HepG2 (cell line): ENCODE data around the gene SPRYD3. TPM values are rescaled to one million over a fixed set of nuclear protein-coding genes. Genes with fewer than 3 reads are reported as not detected.

Source experiments
- ELF1 ChIP-seq: sonication (generic); formaldehyde crosslinking; IDR thresholded peaks from 2 replicates; pipeline ENCODE4 v1.4.0; 2020; ENCODE audit warnings: missing genetic modification reagents
- JUNB ChIP-seq: sonication (generic); formaldehyde crosslinking; IDR thresholded peaks from 2 replicates; pipeline ENCODE4 v1.8.0; 2022; ENCODE audit warnings: missing genetic modification reagents, mild to moderate bottlenecking, borderline replicate concordance
- MTA1 ChIP-seq: sonication (generic); formaldehyde crosslinking; IDR thresholded peaks from 2 replicates; pipeline ENCODE4 v1.4.0; 2020; ENCODE audit warnings: missing genetic modification reagents, mild to moderate bottlenecking, borderline replicate concordance
- NFKBIZ ChIP-seq: IDR thresholded peaks from 2 replicates; pipeline ENCODE4 v1.6.1; 2018; ENCODE audit warnings: missing genetic modification reagents, missing compliant biosample characterization
- ZNF510 ChIP-seq: sonication (generic); formaldehyde crosslinking; IDR thresholded peaks from 2 replicates; pipeline ENCODE4 v1.4.0; 2020; ENCODE audit warnings: low read depth, mild to moderate bottlenecking, missing genetic modification reagents
- ZNF589 ChIP-seq: sonication (generic); formaldehyde crosslinking; conservative IDR thresholded peaks from 2 replicates; pipeline ENCODE4 v1.8.0; 2022; ENCODE audit warnings: mild to moderate bottlenecking, moderate library complexity, missing genetic modification reagents
- ZNF768 ChIP-seq: sonication (generic); formaldehyde crosslinking; IDR thresholded peaks from 2 replicates; pipeline ENCODE4 v1.4.0; 2020; ENCODE audit warnings: missing genetic modification reagents
- polyA plus RNA-seq, 8 experiments: library from polyadenylated mRNA; depleted of rRNA in 3 of 8; stranded (reverse) in 7 of 8; unstranded in 1 of 8; fragments of >200 nt; fragmentation: Illumina TruSeq in 4 of 8; extraction: Trizol in 4 of 8; gene quantifications; 2 replicates each; pipeline versions ENCODE4 v1.2.1 to v1.2.3, GENCODE V29; 2011 to 2016; ENCODE audit warnings: low read depth in 4 of 8, missing spikeins in 1 of 8, mixed read lengths in 1 of 8; ENCODE audit not compliant: insufficient read depth in 1 of 8
- total RNA-seq, 5 experiments: library from RNA; depleted of rRNA; stranded (reverse); fragments of >200 nt; fragmentation: Illumina TruSeq; extraction: Trizol; gene quantifications; 2 replicates each; pipeline ENCODE4 v1.2.3, GENCODE V29; 2016; ENCODE audit warnings: low read depth in 1 of 5
- TF ChIP-seq, protein P1 (sequence below): sonication (generic); formaldehyde crosslinking; IDR thresholded peaks from 2 replicates; pipeline ENCODE4 v1.5.0; 2020; ENCODE audit warnings: mild to moderate bottlenecking, missing genetic modification reagents, borderline replicate concordance
- TF ChIP-seq, protein P2 (sequence below): sonication (generic); formaldehyde crosslinking; IDR thresholded peaks from 2 replicates; pipeline ENCODE4 v1.4.0; 2020; ENCODE audit warnings: missing genetic modification reagents
- TF ChIP-seq, protein P3 (sequence below): sonication (generic); formaldehyde crosslinking; conservative IDR thresholded peaks from 2 replicates; pipeline ENCODE4 v1.8.0; 2022; ENCODE audit warnings: mild to moderate bottlenecking, moderate library complexity, missing genetic modification reagents
- TF ChIP-seq, protein P4 (sequence below): sonication (generic); formaldehyde crosslinking; IDR thresholded peaks from 2 replicates; pipeline ENCODE4 v1.8.0; 2022; ENCODE audit warnings: missing genetic modification reagents, mild to moderate bottlenecking, borderline replicate concordance

SPRYD3 gene
- total and polyA plus RNA-seq, 2 of the 13 experiments (the other 11 are each of a cell fraction or from before 2014, with no cell fraction given) = 9.0 to 9.2 TPM

DNA sequence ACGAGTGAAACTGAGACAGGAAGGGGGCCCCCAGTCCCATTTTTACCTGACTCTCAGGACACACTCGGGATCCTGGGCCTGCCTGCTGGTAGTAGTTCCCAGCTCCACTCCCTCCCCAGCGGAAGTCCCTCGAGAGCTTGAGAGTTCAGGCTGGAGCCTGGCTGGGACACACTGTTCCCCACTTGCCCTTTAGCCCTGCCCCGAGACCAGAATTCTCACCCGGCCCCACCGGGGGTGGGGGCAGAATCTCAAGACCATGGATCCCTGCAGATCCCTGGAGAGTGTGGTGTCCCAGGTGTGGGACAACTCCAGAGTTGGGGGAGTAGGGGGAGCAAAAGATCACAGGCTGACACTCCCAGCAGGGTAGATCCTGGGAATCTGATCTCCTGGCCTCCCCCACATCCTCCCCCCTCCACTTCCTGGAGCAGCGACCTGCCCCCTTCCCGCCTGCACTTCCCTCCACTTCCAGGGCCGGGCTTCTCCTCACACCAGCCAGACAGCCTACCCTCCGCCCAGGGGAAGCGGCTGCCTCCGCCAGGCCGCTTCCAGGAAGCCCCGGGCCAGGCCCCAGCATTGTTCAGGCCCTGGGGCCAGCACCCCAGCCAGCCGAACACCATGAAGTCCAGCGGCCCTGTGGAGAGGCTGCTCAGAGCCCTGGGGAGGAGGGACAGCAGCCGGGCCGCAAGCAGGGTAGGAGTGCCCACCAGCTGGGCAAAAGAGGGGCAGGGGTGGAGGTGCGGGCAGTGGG lies 29.4 kb downstream of the SPRYD3 start, which contains the start of gene TNS2 (continued):
- TF ChIP-seq, protein P1, sequence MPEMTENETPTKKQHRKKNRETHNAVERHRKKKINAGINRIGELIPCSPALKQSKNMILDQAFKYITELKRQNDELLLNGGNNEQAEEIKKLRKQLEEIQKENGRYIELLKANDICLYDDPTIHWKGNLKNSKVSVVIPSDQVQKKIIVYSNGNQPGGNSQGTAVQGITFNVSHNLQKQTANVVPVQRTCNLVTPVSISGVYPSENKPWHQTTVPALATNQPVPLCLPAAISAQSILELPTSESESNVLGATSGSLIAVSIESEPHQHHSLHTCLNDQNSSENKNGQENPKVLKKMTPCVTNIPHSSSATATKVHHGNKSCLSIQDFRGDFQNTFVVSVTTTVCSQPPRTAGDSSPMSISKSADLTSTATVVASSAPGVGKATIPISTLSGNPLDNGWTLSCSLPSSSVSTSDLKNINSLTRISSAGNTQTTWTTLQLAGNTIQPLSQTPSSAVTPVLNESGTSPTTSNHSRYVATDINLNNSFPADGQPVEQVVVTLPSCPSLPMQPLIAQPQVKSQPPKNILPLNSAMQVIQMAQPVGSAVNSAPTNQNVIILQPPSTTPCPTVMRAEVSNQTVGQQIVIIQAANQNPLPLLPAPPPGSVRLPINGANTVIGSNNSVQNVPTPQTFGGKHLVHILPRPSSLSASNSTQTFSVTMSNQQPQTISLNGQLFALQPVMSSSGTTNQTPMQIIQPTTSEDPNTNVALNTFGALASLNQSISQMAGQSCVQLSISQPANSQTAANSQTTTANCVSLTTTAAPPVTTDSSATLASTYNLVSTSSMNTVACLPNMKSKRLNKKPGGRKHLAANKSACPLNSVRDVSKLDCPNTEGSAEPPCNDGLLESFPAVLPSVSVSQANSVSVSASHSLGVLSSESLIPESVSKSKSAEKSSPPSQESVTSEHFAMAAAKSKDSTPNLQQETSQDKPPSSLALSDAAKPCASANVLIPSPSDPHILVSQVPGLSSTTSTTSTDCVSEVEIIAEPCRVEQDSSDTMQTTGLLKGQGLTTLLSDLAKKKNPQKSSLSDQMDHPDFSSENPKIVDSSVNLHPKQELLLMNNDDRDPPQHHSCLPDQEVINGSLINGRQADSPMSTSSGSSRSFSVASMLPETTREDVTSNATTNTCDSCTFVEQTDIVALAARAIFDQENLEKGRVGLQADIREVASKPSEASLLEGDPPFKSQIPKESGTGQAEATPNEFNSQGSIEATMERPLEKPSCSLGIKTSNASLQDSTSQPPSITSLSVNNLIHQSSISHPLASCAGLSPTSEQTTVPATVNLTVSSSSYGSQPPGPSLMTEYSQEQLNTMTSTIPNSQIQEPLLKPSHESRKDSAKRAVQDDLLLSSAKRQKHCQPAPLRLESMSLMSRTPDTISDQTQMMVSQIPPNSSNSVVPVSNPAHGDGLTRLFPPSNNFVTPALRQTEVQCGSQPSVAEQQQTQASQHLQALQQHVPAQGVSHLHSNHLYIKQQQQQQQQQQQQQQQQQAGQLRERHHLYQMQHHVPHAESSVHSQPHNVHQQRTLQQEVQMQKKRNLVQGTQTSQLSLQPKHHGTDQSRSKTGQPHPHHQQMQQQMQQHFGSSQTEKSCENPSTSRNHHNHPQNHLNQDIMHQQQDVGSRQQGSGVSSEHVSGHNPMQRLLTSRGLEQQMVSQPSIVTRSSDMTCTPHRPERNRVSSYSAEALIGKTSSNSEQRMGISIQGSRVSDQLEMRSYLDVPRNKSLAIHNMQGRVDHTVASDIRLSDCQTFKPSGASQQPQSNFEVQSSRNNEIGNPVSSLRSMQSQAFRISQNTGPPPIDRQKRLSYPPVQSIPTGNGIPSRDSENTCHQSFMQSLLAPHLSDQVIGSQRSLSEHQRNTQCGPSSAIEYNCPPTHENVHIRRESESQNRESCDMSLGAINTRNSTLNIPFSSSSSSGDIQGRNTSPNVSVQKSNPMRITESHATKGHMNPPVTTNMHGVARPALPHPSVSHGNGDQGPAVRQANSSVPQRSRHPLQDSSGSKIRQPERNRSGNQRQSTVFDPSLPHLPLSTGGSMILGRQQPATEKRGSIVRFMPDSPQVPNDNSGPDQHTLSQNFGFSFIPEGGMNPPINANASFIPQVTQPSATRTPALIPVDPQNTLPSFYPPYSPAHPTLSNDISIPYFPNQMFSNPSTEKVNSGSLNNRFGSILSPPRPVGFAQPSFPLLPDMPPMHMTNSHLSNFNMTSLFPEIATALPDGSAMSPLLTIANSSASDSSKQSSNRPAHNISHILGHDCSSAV (CRISPR knock-in tag) = no peak
- TF ChIP-seq NFKBIZ (no peak), ZNF589 (no peak), MTA1 (CRISPR knock-in tag) (peak; percentile 70; the same call in 1 of the 2 replicates), ZNF768 (CRISPR knock-in tag) (no peak), JUNB (CRISPR knock-in tag) (no peak), ELF1 (CRISPR knock-in tag) (peak; percentile 72), ZNF510 (CRISPR knock-in tag) (no peak)
- TF ChIP-seq, protein P2, sequence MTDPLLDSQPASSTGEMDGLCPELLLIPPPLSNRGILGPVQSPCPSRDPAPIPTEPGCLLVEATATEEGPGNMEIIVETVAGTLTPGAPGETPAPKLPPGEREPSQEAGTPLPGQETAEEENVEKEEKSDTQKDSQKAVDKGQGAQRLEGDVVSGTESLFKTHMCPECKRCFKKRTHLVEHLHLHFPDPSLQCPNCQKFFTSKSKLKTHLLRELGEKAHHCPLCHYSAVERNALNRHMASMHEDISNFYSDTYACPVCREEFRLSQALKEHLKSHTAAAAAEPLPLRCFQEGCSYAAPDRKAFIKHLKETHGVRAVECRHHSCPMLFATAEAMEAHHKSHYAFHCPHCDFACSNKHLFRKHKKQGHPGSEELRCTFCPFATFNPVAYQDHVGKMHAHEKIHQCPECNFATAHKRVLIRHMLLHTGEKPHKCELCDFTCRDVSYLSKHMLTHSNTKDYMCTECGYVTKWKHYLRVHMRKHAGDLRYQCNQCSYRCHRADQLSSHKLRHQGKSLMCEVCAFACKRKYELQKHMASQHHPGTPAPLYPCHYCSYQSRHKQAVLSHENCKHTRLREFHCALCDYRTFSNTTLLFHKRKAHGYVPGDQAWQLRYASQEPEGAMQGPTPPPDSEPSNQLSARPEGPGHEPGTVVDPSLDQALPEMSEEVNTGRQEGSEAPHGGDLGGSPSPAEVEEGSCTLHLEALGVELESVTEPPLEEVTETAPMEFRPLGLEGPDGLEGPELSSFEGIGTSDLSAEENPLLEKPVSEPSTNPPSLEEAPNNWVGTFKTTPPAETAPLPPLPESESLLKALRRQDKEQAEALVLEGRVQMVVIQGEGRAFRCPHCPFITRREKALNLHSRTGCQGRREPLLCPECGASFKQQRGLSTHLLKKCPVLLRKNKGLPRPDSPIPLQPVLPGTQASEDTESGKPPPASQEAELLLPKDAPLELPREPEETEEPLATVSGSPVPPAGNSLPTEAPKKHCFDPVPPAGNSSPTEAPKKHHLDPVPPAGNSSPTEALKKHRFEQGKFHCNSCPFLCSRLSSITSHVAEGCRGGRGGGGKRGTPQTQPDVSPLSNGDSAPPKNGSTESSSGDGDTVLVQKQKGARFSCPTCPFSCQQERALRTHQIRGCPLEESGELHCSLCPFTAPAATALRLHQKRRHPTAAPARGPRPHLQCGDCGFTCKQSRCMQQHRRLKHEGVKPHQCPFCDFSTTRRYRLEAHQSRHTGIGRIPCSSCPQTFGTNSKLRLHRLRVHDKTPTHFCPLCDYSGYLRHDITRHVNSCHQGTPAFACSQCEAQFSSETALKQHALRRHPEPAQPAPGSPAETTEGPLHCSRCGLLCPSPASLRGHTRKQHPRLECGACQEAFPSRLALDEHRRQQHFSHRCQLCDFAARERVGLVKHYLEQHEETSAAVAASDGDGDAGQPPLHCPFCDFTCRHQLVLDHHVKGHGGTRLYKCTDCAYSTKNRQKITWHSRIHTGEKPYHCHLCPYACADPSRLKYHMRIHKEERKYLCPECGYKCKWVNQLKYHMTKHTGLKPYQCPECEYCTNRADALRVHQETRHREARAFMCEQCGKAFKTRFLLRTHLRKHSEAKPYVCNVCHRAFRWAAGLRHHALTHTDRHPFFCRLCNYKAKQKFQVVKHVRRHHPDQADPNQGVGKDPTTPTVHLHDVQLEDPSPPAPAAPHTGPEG (CRISPR knock-in tag) = peak; percentile 48; the same call in 1 of the 2 replicates
- TF ChIP-seq, protein P3, sequence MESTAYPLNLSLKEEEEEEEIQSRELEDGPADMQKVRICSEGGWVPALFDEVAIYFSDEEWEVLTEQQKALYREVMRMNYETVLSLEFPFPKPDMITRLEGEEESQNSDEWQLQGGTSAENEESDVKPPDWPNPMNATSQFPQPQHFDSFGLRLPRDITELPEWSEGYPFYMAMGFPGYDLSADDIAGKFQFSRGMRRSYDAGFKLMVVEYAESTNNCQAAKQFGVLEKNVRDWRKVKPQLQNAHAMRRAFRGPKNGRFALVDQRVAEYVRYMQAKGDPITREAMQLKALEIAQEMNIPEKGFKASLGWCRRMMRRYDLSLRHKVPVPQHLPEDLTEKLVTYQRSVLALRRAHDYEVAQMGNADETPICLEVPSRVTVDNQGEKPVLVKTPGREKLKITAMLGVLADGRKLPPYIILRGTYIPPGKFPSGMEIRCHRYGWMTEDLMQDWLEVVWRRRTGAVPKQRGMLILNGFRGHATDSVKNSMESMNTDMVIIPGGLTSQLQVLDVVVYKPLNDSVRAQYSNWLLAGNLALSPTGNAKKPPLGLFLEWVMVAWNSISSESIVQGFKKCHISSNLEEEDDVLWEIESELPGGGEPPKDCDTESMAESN = no peak; the same call in 1 of the 2 replicates
- TF ChIP-seq, protein P4, sequence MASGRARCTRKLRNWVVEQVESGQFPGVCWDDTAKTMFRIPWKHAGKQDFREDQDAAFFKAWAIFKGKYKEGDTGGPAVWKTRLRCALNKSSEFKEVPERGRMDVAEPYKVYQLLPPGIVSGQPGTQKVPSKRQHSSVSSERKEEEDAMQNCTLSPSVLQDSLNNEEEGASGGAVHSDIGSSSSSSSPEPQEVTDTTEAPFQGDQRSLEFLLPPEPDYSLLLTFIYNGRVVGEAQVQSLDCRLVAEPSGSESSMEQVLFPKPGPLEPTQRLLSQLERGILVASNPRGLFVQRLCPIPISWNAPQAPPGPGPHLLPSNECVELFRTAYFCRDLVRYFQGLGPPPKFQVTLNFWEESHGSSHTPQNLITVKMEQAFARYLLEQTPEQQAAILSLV (CRISPR knock-in tag) = no peak
